HG02852 (cell line): ENCODE measurements around the gene PHF13.
"Not testable (repeated sequence)": the region's sequence is repeated elsewhere in the genome, so short reads cannot be mapped to it uniquely, and the experiment has no call there.

Source experiments
- ATAC-seq: cut with Tn5 transposase; IDR thresholded peaks from one replicate; pipeline ENCODE4 v1.9.1; 2021; ENCODE audit warnings: mild to moderate bottlenecking, moderate library complexity; ENCODE audit not compliant: unreplicated experiment

The PHF13 gene

DNA sequence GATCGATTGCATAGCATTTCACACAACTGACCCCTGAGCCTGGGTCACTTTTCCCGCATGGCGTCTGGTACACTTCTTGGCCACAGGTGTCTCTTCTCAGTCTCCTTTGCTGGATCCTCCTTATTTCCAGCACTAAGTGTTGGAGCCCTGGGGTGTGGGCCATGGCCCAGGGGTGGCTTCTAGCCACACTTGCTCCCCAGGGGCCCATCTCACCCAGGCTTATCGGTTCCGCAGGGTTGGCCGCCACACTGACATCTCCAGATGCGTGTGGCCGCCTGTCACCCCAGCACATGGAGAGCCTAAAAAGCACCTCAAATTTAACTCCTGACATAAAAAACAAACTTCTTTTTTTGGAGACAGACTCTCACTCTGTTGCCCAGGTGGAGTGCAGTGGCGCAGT, 13.5 kb downstream of the PHF13 start:
- ATAC-seq = no peak

DNA sequence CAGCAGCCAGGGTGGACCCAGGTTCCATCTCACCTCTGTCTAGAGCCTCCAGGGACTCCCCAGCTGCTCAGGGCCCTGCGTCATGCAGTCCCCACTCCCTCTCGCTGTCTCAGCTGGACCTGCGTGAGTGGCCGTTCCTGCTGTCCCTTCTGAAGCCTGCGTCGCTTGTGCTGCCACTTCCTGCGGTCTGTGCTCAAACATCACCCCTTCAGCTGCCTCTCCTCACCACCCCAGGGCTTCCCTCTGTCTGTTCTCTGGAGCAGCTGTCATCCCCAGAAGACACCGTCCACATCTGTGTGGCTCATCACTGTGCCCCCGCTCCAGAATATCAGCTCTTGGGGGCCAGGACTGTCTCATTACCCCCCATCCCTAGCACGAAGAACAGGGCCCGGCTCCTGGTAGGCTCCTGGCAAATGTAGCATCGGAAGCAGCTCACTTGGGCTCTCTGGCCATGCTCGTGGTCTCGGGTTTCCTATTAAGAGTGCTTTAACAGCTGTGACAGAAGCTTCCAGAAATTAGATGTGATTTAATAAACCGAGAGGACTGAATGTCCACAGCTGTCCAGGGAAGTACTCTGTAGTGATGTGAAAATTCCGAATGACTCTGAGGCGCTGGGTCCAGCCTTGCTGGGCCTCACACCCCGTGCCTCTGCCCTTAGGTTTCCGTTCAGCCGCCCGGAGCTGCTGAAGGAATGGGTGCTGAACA, 14.5 kb downstream of the PHF13 start:
- no peak for ATAC-seq

DNA sequence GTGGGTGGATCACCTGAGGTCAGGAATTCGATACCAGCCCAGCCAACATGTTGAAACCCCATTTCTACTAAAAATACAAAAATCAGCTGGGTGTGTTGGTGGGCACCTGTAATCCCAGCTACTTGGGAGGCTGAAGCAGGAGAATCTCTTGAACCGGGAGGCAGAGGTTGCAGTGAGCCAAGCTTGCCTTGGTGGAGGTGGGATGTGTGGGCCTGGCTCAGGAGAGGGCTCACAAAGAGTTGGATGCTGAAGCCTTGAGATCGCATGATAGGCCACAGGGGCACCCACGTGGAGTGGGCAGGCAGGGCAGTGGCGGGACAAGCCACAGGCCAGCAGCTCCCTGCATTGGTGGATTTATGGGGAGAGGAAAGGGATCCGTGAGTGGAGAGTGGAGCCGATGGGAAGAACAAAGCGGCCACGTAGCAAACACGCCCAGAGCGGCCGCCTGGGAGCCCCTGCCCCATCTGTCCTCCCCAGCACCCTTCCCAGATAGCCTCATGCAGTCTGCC, 15.5 kb downstream of the PHF13 start:
- ATAC-seq = no peak

DNA sequence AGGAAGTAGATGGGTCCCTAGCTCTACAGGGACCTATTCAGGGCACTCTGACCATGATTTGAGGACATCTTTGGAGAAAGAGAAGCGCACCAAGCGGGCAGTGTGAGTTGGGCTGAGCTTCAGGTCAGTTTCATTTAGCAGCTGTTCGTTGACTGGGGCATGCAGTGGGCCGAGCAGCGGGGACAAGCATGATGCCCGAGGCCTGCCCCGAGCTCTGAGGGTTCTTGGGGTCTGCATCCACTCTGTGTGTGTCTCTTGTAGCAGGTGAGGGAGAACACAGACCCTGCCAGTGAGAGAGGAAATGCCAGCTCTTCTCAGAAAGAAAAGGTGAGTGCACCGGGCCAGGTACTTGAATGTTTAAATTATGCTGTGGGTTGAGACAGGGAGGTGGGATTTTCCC, 16.5 kb downstream of the PHF13 start:
- no peak for ATAC-seq

DNA sequence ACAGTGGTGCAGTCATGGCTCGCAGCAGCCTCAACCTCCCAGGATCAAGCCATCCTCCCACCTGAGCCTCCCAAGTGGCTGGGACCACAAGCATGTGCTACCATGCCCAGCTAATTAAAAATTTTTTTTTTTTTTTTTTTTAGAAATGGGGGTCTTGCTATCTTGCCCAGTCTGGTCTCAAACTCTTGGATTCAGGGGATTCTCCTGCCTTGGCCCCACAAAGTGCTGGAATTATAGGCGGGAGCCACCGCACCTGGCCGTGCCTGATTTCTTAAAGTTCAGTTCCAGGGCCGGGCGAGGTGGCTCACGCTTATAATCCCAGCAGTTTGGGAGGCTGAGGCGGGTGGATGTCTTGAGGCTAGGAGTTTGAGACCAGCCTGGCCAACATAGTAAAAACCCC, 17.5 kb downstream of the PHF13 start:
- ATAC-seq = no peak

DNA sequence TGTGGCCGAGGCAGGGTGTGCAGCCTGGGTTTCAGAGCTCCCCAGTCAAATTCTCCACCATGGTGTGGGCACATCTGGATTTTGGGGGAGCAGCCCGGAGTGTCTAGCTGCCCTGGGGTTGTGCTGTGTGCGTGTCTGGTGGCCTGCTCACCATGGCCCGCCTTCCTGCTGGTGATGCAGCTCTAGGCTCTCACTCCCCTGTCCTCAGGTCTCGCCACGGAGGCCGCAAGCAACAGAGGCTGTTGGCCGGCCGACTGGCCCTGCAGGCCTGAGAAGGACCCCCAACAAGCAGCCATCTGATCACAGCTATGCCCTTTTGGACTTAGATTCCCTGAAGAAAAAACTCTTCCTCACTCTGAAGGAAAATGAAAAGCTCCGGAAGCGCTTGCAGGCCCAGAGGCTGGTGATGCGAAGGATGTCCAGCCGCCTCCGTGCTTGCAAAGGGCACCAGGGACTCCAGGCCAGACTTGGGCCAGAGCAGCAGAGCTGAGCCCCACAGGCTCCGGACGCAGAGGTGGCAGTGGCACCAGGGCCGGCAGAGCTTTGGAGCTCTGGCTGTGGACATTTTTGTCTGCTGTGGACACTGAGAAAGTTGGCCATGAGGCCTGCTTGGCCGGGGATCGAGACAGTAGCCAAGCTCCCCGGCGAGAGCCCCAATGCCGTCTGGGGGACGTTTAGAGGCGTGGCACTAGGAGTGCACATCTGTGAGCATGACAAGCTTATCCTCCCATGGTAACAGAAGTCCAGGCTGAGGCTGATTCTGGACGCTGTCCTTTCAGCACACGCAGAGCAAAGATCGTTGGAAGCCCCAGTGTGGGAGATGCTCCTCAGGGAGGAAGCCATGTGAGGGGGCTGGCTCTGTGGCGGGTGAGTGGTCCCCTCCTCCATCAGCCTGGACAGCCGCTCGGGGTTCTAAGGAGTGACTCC, 19.3 kb downstream of the PHF13 start:
- ATAC-seq = no peak

DNA sequence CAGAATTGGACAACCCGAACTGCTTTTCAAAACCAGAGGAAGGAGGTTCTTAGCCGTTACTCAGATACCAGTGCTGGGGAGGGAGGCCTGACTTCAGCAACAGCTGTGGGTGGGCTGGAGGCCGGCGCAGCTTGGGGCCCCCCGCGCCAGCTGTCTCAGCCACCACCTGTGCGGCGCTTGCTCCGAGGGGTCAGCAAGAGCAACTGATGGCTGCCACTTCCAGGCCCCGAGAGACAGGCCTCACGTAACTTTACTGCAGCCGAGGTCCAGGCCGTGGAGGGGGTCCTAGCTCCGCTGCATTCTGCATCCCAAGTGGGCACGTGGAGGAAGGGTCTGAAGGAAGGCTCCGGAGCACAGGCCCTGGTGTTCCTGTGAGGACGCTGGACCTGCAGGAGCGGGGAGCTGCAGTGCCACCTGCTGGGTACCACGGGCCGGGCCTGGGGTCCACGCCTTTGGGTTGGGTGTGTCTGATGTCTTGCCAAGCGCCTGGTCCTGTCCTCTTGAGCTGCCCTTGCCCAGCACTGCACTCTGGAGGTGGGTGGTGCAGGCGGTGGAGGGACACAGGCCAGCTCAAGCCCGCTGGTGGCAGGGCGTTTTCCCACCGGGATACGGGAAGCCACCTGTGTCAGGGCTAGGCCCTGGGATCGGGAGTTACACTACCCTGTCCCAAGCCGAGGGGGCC, 21.0 kb downstream of the PHF13 start:
- ATAC-seq = no peak

GRCh38 chr1:6635161-6635909, 21.8 kb downstream of the PHF13 start:
- ATAC-seq = no peak

DNA sequence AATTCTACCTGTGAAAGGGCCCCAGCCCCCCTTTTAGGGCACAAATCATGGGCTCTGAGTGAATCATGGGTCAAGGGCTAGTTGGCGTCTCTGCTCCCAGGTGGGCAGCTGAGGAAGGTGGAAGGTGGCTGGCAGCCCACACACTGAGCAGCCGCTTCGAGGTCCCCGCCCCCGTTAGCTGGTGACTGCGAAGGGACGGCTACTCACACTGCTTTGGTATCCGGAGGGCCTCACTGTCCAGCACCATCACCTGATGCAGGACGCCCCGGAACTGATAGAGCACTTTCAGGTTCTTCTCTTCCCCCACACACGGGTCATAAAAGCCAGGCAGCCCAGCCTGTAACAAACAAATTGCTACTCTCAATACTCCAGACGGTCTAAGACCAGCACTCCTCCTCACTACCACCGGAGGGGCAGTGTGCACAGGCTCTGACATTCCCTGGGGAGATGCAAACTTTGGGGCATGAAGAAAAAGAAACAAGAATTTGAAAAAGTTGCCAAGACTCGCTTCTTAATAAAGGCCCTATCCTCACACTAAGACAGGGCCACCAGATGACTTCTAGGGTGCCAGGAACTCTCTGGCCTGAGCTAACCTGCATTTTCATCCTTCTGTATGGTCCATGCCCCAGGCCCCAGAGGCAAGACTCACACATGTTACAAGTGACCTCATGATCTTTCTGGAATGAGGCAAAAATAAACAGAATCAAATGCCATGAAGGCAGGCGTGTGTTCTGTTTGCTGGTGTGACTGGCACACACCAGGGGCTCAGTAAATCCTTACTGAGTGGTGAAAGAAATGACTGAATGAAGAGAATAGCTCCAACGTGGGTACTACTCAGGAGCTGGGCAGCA, 22.6 kb downstream of the PHF13 start:
- no peak for ATAC-seq

DNA sequence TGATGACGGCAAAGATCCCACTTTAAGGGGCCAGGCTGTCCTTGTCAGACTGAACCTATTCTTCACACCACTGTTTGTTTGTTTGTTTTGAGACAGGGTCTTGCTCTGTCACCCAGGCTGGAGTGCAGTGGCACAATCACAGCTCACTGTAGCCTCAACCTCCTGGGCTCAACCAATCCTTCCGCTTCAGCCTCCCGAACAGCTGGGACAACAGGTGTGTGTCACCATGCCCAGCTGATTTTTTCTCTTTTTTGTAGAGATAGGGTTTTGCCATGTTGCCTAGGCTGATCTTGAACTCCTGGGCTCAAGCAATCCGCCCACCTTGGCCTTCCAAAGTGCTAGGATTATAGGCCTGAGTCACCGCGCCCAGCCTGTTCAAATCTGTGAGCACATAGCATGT, 23.2 kb downstream of the PHF13 start:
- ATAC-seq = not testable (repeated sequence)

DNA sequence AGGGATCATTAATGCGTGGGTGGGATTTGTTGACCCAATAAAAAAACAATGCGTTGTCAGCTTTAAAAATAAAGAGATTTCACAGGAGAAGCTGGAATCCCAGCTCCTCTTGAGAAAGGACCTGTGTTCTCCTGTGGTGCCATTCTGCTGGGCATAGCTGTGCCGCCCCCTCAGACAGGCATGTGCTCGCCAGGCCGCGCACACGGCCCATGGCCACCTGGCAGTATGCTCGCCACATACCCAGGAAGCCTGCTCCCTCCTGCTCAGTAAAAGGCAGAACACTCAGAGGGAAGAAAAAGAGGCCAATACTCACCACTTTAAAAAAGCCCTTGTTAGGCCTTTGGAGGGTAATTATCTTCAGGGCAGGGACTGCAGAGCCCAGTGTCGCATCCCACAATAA, 24.2 kb downstream of the PHF13 start:
- no peak for ATAC-seq

DNA sequence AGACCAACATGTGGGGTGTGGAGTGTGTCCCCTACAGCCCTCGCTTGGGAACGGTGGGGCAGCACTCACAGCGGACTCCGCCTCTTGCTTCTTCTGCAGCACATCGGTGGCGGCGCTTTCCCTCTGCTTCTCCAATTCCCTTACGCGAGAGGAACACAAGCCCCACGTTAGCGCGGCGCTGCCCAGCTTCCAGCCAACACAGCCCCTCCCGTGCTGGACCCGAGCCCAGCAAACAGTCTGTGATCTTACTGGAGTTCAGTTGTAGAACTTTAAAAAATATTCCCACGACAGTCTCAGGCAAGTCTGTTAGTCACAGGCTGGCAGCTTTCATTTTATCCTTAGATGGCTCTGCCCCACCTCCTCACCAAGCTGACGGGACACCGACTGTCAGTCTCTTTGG, 24.7 kb downstream of the PHF13 start:
- no peak for ATAC-seq

DNA sequence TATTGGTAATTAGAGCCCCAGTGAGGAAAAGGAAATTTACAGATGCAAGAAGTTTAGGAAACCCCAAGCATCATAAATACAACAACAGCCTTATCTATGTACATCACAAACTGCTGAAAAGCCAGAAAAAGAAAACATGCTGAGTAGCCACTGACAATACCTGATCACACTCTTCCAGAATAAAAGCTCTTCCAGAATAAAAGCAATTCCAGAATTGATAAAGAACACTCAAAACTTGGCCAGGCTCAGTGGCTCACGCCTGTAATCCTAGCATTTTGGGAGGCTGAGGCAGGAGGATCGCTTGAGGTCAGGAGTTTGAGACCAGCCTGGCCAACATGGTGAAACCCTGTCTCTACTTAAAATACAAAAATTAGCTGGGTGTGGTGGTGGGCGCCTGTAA, 27.3 kb downstream of the PHF13 start:
- ATAC-seq = not testable (repeated sequence)

GRCh38 chr1:6645018-6645417, 31.5 kb downstream of the PHF13 start:
- no peak for ATAC-seq

DNA sequence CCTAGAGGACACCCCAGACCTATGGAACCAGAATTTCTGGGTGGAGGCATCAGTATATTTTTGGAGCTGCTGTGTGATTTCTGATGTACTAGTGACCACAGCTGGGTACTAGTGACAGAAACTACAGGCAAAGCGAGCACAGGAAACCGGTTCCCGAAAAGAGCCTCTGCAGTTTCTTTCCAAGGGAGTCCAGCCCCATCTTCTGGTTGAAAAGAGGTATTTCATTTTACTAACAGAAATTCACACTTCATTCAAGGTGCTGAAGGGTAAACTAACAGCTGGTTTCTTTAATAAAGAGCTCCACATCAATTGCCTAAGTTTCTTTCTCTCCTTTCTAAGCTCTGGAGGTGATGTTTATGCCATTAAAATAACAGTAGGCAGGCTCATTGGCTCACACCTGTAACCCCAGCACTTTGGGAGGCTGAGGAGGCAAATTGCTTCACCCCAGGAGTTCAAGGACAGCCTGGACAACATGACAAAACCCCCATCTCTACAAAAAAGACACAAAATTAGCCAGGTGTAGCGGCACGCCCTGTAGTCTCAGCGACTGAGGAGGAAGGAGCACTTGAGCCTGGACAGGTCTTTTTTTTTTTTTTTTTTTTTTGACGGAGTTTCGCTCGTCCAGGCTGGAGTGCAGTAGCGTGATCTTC, 33.1 kb downstream of the PHF13 start:
- ATAC-seq = no peak

DNA sequence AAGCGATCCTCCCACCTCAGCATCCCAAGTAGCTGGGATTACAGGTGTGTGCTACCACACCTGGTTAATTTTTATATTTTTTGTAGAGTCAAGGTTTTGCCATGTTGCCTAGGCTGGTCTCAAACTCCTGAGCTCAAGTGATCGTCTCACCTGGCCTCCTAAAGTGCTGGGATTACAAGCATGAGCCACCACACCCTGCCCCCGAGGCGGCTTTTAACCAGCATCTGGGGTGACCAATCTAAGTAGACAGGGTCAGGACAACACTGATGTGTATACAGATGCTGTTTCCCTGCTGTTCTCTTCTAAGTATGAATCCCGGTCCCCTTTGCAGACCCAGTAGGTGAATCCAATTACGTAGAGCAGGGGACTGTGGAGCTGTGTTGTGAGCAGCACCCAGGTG, 35.0 kb downstream of the PHF13 start:
- ATAC-seq = no peak

- ATAC-seq = no peak
These were observed 38.4 kb downstream of the PHF13 start for GRCh38 chr1:6651909-6652308.

DNA sequence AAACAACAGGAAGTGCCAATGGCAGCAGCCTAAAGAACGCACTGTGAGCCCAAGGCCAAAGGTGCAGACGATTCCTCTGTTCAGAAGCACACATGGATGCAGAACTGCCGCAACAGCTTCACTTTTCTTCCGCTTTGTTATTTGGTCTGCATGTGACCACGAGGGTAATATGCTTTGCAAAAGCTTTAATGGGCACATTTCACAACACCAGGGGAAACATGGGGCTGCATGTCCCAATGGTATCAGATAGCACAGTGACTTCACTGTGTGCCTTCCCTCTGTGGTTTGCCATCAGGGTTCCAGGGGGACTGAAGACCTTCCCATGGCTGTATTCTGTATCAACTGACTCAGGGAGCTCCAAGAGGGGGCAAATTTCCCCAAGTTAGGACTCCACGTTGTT, 39.5 kb downstream of the PHF13 start:
- ATAC-seq = no peak
